GM12874 (cell line): ENCODE measurements around the gene SHOC2.

Experiments
- TF ChIP-seq, protein P1 (sequence below): IDR thresholded peaks from 2 replicates; pipeline ENCODE4 v1.5.1; 2011; ENCODE audit warnings: low read depth, mild to moderate bottlenecking, control low read depth, low read length, moderate library complexity; ENCODE audit not compliant: insufficient read depth

The SHOC2 gene

DNA sequence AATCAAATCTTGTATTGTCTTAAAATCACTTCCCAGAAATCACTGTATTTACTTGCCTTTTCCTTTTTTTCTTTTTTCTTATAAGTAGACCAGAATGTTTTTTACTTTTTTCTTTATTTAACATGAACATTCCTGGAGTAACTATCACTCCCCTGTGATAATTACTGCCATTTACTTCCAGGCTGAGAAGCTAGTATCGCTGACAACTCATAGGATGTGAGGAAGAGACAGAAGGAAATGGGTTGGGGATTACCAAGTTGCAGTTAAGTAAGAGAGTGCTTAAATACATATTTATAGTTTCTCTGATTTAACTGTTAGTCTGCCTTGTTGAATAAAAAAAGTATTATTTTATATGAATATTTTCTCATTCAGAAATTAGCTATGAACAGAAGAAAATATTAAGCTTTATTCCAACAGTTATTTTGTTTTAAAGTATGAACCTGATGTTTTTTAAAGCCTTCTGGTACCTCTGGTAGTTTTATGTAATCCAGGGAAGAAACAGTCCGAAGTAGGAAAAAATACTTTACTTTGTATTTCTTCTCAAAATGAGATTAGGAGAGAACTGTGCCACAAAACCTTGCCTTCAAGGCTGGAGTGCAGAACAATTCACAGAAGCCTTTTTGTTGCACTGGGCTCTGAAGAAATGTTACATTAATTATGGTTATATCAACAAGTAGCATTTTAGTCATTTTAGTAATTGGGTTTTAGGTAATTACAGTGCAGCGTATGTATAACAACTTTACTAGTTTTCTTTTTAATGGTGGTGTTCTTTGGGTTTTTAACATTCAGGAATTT is 72.8 kb downstream of the SHOC2 start:
- TF ChIP-seq, protein P1, sequence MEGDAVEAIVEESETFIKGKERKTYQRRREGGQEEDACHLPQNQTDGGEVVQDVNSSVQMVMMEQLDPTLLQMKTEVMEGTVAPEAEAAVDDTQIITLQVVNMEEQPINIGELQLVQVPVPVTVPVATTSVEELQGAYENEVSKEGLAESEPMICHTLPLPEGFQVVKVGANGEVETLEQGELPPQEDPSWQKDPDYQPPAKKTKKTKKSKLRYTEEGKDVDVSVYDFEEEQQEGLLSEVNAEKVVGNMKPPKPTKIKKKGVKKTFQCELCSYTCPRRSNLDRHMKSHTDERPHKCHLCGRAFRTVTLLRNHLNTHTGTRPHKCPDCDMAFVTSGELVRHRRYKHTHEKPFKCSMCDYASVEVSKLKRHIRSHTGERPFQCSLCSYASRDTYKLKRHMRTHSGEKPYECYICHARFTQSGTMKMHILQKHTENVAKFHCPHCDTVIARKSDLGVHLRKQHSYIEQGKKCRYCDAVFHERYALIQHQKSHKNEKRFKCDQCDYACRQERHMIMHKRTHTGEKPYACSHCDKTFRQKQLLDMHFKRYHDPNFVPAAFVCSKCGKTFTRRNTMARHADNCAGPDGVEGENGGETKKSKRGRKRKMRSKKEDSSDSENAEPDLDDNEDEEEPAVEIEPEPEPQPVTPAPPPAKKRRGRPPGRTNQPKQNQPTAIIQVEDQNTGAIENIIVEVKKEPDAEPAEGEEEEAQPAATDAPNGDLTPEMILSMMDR, result no peak

- TF ChIP-seq, protein P1, result no peak
These were observed 73.8 kb downstream of the SHOC2 start for GRCh38 chr10:110993024-110993693.

- TF ChIP-seq, protein P1, result no peak
These were observed 75.1 kb downstream of the SHOC2 start for GRCh38 chr10:110994406-110995086.

- TF ChIP-seq, protein P1, result no peak
These were observed 75.9 kb downstream of the SHOC2 start for GRCh38 chr10:110995301-110995700.

DNA sequence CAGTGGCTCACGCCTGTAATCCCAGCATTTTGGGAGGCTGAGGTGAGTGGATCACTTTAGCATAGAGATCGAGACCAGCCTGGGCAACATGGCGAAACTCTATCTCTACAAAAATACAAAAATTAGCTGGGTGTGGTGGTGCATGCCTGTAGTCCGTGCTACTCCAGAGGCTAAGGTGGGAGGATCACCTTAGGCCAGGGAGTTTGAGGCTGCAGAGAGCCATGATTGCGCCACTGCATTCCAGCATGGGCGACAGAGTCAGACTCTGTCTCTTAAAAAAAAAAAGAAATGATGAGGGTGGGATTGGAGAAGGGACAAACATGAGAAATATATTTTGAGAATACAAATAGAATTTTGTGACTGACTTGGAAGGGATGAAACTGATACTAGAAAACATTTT is 76.9 kb downstream of the SHOC2 start:
- TF ChIP-seq, protein P1, result no peak

- TF ChIP-seq, protein P1, result no peak
These were observed 84.6 kb downstream of the SHOC2 start for GRCh38 chr10:111004016-111004415.

- TF ChIP-seq, protein P1, result no peak
These were observed 88.1 kb downstream of the SHOC2 start for GRCh38 chr10:111007486-111007885.
